ENCODE measurements around the gene EIF4G1. TPM values are rescaled to one million over a fixed set of nuclear protein-coding genes. Genes with fewer than 3 reads are reported as not detected.

The EIF4G1 gene
- total and polyA plus RNA-seq, 2 experiments from 2014 or later: 227 to 552 TPM

- TF ChIP-seq ETS1 (IDR thresholded peaks at IDR 0.05): no peak
- TF ChIP-seq NANOG (IDR thresholded peaks at IDR 0.05; ENCODE audit: borderline replicate concordance): no peak
- TF ChIP-seq CTCF (conservative IDR thresholded peaks at IDR 0.05; ENCODE audit: low read depth in 2 of 2): no peak
Measured at GRCh38 chr3:184361932-184362667, 47.7 kb downstream of the EIF4G1 start (continued).

GRCh38 chr3:184362668-184363546, 48.5 kb downstream of the EIF4G1 start:
- H3K36me3 Mint-ChIP-seq (ENCODE audit: low read depth): peaks cover 44% of the 10 kb centered on the region
- peaks cover 22% of the 10 kb centered on the region for H3K27me3 Mint-ChIP-seq (ENCODE audit: insufficient read depth, low read depth, poor library complexity)
- H3K27me3 ChIP-seq (ENCODE audit: insufficient read depth): peaks cover 14% of the 10 kb centered on the region
- H3K9me3 Mint-ChIP-seq: peaks cover 2% of the 10 kb centered on the region; the same call in 1 of the 3 replicates
- peak; percentile 99 for DNase-seq (ENCODE audit: low spot score)
- peaks cover 3% of the 10 kb centered on the region; the same call in 1 of the 2 replicates for H4K20me1 ChIP-seq (replicated peaks; ENCODE audit: insufficient read depth)
- peaks cover 19% of the 10 kb centered on the region for H3K4me1 ChIP-seq (ENCODE audit: insufficient read depth)
- H3K4me2 ChIP-seq: peak overlapping the region; percentile 96
- peaks cover 26% of the 10 kb centered on the region for H3K79me2 ChIP-seq (replicated peaks; ENCODE audit: insufficient read depth)
- H3K4me3 Mint-ChIP-seq: peak overlapping the region; percentile 99
- H3K4me3 ChIP-seq: peak overlapping the region; percentile 82
- ATAC-seq: peak; percentile 73
- no peaks in the 10 kb centered on the region for H3K9me2 ChIP-seq (ENCODE audit: insufficient read depth)
- H3K4me1 Mint-ChIP-seq: peaks cover 25% of the 10 kb centered on the region
- peak overlapping the region; percentile 90 for H3K27ac ChIP-seq (ENCODE audit: low read depth)
- peaks cover 3% of the 10 kb centered on the region; the same call in 1 of the 2 replicates for H3F3A ChIP-seq (replicated peaks; ENCODE audit: low read depth)
- peaks cover 17% of the 10 kb centered on the region for H3K36me3 ChIP-seq (ENCODE audit: insufficient read depth)
- H2AFZ ChIP-seq: peak overlapping the region; percentile 43; the same call in 1 of the 2 replicates
- peak overlapping the region; percentile 97 for H3K27ac Mint-ChIP-seq
- no peak for TF ChIP-seq STAT1 (IDR thresholded peaks at IDR 0.05; ENCODE audit: unreplicated experiment)
- no peak for TF ChIP-seq REST (IDR thresholded peaks at IDR 0.05; ENCODE audit: unreplicated experiment)
- no peak for TF ChIP-seq ZNF114 (CRISPR knock-in tag; IDR thresholded peaks at IDR 0.05)
- no peak for TF ChIP-seq EZH2phosphoT487 (IDR thresholded peaks at IDR 0.05; ENCODE audit: unreplicated experiment)
- no peak for TF ChIP-seq EZH2 (IDR thresholded peaks at IDR 0.05; ENCODE audit: low read depth, unreplicated experiment)
- TF ChIP-seq POLR2AphosphoS5 (IDR thresholded peaks at IDR 0.05; ENCODE audit: low read depth): peak; percentile 90
- peak; percentile 45 to 71 for TF ChIP-seq CTCF (conservative IDR thresholded peaks at IDR 0.05; ENCODE audit: low read depth in 2 of 2)
- peak; percentile 66 for TF ChIP-seq CREB1 (CRISPR knock-in tag; IDR thresholded peaks at IDR 0.05; ENCODE audit: low read depth)
- no peak for TF ChIP-seq JUNB (IDR thresholded peaks at IDR 0.05; ENCODE audit: unreplicated experiment)
